Mesenchymal stem cell (in vitro differentiated cells and primary cell): ENCODE measurements around the gene CFDP1.

Source experiments
- DNase-seq: peaks from one replicate; pipeline ENCODE4 v3.0.0-alpha.2; 2013
- H2AFZ ChIP-seq: one replicate; pipeline ENCODE4 v1.6.1; 2013; ENCODE audit warnings: low read depth, mild to moderate bottlenecking, control low read depth, inconsistent platforms, low read length, moderate library complexity
- H2AK5ac ChIP-seq: 2 replicates; pipeline ENCODE4 v1.6.1; 2013; ENCODE audit warnings: low read length, moderate library complexity, mild to moderate bottlenecking, inconsistent platforms; ENCODE audit not compliant: severe bottlenecking
- H2BK120ac ChIP-seq: one replicate; pipeline ENCODE4 v1.6.1; 2013; ENCODE audit warnings: low read depth, mild to moderate bottlenecking, inconsistent platforms, low read length, moderate library complexity
- H2BK12ac ChIP-seq, 2 experiments: one replicate each; pipeline ENCODE4 v1.6.1; 2013; ENCODE audit warnings: inconsistent platforms in 2 of 2, low read length in 2 of 2, mild to moderate bottlenecking in 2 of 2, moderate library complexity in 2 of 2, control low read depth in 1 of 2
- H2BK15ac ChIP-seq: one replicate; pipeline ENCODE4 v1.6.1; 2013; ENCODE audit warnings: mild to moderate bottlenecking, low read depth, inconsistent platforms; ENCODE audit not compliant: poor library complexity, severe bottlenecking
- H2BK5ac ChIP-seq: 2 replicates; pipeline ENCODE4 v1.6.1; 2013; ENCODE audit warnings: low read depth, mild to moderate bottlenecking, low read length, control low read depth, inconsistent platforms; ENCODE audit not compliant: poor library complexity, severe bottlenecking
- H3K14ac ChIP-seq, 2 experiments: one replicate each; pipeline ENCODE4 v1.6.1; 2013; ENCODE audit warnings: inconsistent platforms in 2 of 2, low read length in 2 of 2, control low read depth in 1 of 2, mild to moderate bottlenecking in 1 of 2, moderate library complexity in 1 of 2
- H3K18ac ChIP-seq, 2 experiments: one replicate each; pipeline ENCODE4 v1.6.1; 2013; ENCODE audit warnings: inconsistent platforms in 2 of 2, low read length in 2 of 2, control low read depth in 1 of 2, low read depth in 1 of 2, mild to moderate bottlenecking in 1 of 2
- H3K23ac ChIP-seq, 2 experiments: one replicate each; pipeline ENCODE4 v1.6.1; 2013; ENCODE audit warnings: inconsistent platforms in 2 of 2, low read length in 2 of 2, mild to moderate bottlenecking in 2 of 2, moderate library complexity in 2 of 2, control low read depth in 1 of 2
- H3K27ac ChIP-seq: 2 replicates; pipeline ENCODE4 v1.5.1; 2013; ENCODE audit warnings: mild to moderate bottlenecking, moderate library complexity, low read length, control low read depth, inconsistent platforms; ENCODE audit not compliant: poor library complexity, severe bottlenecking
- H3K27me3 ChIP-seq, 2 experiments: 2 replicates each; pipeline versions ENCODE4 v1.6.1 to v1.7.0; 2013; ENCODE audit warnings: low read length in 2 of 2, mild to moderate bottlenecking in 2 of 2, moderate library complexity in 2 of 2, control low read depth in 1 of 2, inconsistent platforms in 1 of 2; ENCODE audit not compliant: control insufficient read depth in 1 of 2, insufficient read depth in 1 of 2
- H3K36me3 ChIP-seq, 2 experiments: 2 replicates each; pipeline versions ENCODE4 v1.6.1 to v1.7.0; 2013; ENCODE audit warnings: low read length in 2 of 2, control low read depth in 1 of 2, inconsistent platforms in 1 of 2, low read depth in 1 of 2, mild to moderate bottlenecking in 1 of 2; ENCODE audit not compliant: insufficient read depth in 2 of 2, control insufficient read depth in 1 of 2
- H3K4ac ChIP-seq, 2 experiments: one replicate each; pipeline ENCODE4 v1.6.1; 2013; ENCODE audit warnings: inconsistent platforms in 2 of 2, low read length in 2 of 2, mild to moderate bottlenecking in 2 of 2, moderate library complexity in 2 of 2, control low read depth in 1 of 2, low read depth in 1 of 2
- H3K4me1 ChIP-seq: 2 replicates; pipeline ENCODE4 v1.6.1; 2013; ENCODE audit warnings: low read depth, low read length, control low read depth; ENCODE audit not compliant: control insufficient read depth, insufficient read depth
- H3K4me2 ChIP-seq: 2 replicates; pipeline ENCODE4 v1.6.1; 2013; ENCODE audit warnings: low read length, mild to moderate bottlenecking, inconsistent platforms; ENCODE audit not compliant: poor library complexity, severe bottlenecking
- H3K4me3 ChIP-seq, 2 experiments: 2 replicates each; pipeline versions ENCODE4 v1.5.1 to v1.7.0; 2013; ENCODE audit warnings: low read length in 2 of 2, mild to moderate bottlenecking in 2 of 2, control low read depth in 1 of 2, low read depth in 1 of 2; ENCODE audit not compliant: insufficient read depth in 1 of 2
- H3K79me1 ChIP-seq: replicated peaks from 2 replicates; pipeline ENCODE4 v1.6.1; 2013; ENCODE audit warnings: mild to moderate bottlenecking, control low read depth, low read length, inconsistent platforms; ENCODE audit not compliant: poor library complexity, severe bottlenecking
- H3K9ac ChIP-seq: 2 replicates; pipeline ENCODE4 v1.7.0; 2013; ENCODE audit warnings: mild to moderate bottlenecking, low read length, moderate library complexity
- H3K9me3 ChIP-seq: 2 replicates; pipeline ENCODE4 v1.7.0; 2013; ENCODE audit warnings: mild to moderate bottlenecking, low read length; ENCODE audit not compliant: control insufficient read depth
- H4K8ac ChIP-seq: one replicate; pipeline ENCODE4 v1.6.1; 2013; ENCODE audit warnings: inconsistent platforms, mild to moderate bottlenecking, low read length, moderate library complexity
- H4K91ac ChIP-seq: one replicate; pipeline ENCODE4 v1.6.1; 2013; ENCODE audit warnings: mild to moderate bottlenecking, low read length, inconsistent platforms
- WGBS: methylation state at CpG from one replicate; pipeline ENCODE4 v1.1.7; 2013; ENCODE audit warnings: mixed read lengths; 5-methylcytosine and 5-hydroxymethylcytosine counted together

CFDP1 gene

GRCh38 chr16:75336521-75336920 lies 96.8 kb downstream of the CFDP1 start:
- 97% methylated on average over 1 of the region's 2 CpGs for WGBS
- peaks cover 0 to 9% of the 10 kb centered on the region in 2 experiments for H3K36me3 ChIP-seq
- no peak overlapping the region for H4K91ac ChIP-seq
- peaks cover 23% of the 10 kb centered on the region for H3K79me1 ChIP-seq
- H4K8ac ChIP-seq = no peak overlapping the region
- no peak for DNase-seq
- H2AFZ ChIP-seq = no peak overlapping the region
- H3K9ac ChIP-seq = no peak overlapping the region
- H2AK5ac ChIP-seq = peak overlapping the region; percentile 47
- H3K14ac ChIP-seq = no peak overlapping the region
- H3K4ac ChIP-seq = no peak overlapping the region
- no peak overlapping the region for H3K4me3 ChIP-seq
- H3K9me3 ChIP-seq = no peaks in the 10 kb centered on the region
- H3K18ac ChIP-seq = no peak overlapping the region
- no peak overlapping the region for H2BK5ac ChIP-seq
- no peak overlapping the region for H2BK12ac ChIP-seq
- H3K27ac ChIP-seq = no peak overlapping the region
- H3K27me3 ChIP-seq = no peaks in the 10 kb centered on the region
- no peak overlapping the region for H3K23ac ChIP-seq
- H2BK120ac ChIP-seq = no peak overlapping the region
- H3K4me2 ChIP-seq = no peak overlapping the region
- H3K4me1 ChIP-seq = peaks cover 9% of the 10 kb centered on the region
- H2BK15ac ChIP-seq = no peak overlapping the region

- no peak overlapping the region for H2AFZ ChIP-seq
- H3K14ac ChIP-seq = no peak overlapping the region
- H2BK15ac ChIP-seq = no peak overlapping the region
- no peak overlapping the region for H3K4ac ChIP-seq
- no peak overlapping the region for H3K4me2 ChIP-seq
- no CpG with 5 or more reads among the region's 2 CpGs for WGBS
- DNase-seq = no peak
- H3K4me1 ChIP-seq = peaks cover 7% of the 10 kb centered on the region
- H3K27ac ChIP-seq = no peak overlapping the region
- H3K23ac ChIP-seq = no peak overlapping the region
- no peak overlapping the region for H2BK120ac ChIP-seq
- no peak overlapping the region for H4K91ac ChIP-seq
- no peaks in the 10 kb centered on the region for H3K36me3 ChIP-seq
- no peak overlapping the region for H3K9ac ChIP-seq
- peaks cover 25% of the 10 kb centered on the region for H3K79me1 ChIP-seq
- H2BK5ac ChIP-seq = no peak overlapping the region
- H3K18ac ChIP-seq = no peak overlapping the region
- H3K9me3 ChIP-seq = no peaks in the 10 kb centered on the region
- H2AK5ac ChIP-seq = no peak overlapping the region
- peak overlapping the region in 1 of 2 experiments; percentile 18 for H2BK12ac ChIP-seq
- H4K8ac ChIP-seq = no peak overlapping the region
- H3K27me3 ChIP-seq = no peaks in the 10 kb centered on the region
- no peak overlapping the region for H3K4me3 ChIP-seq
Observed at GRCh38 chr16:75333721-75334163, 99.6 kb downstream of the CFDP1 start.

- H3K27me3 ChIP-seq = no peaks in the 10 kb centered on the region
- peaks cover 6% of the 10 kb centered on the region for H3K4me1 ChIP-seq
- no peak overlapping the region for H2AK5ac ChIP-seq
- no peak overlapping the region for H3K23ac ChIP-seq
- H3K27ac ChIP-seq = no peak overlapping the region
- no peak overlapping the region for H4K91ac ChIP-seq
- H3K9ac ChIP-seq = no peak overlapping the region
- no peak overlapping the region for H2BK15ac ChIP-seq
- no peak overlapping the region for H3K18ac ChIP-seq
- no peak overlapping the region for H2AFZ ChIP-seq
- H3K4me2 ChIP-seq = no peak overlapping the region
- peaks cover 23% of the 10 kb centered on the region for H3K79me1 ChIP-seq
- H3K14ac ChIP-seq = no peak overlapping the region
- no peak overlapping the region for H2BK5ac ChIP-seq
- H3K4ac ChIP-seq = no peak overlapping the region
- no peak overlapping the region for H4K8ac ChIP-seq
- no peak overlapping the region for H2BK12ac ChIP-seq
- DNase-seq = no peak
- peaks cover 0 to 6% of the 10 kb centered on the region in 2 experiments for H3K36me3 ChIP-seq
- H2BK120ac ChIP-seq = no peak overlapping the region
- no peaks in the 10 kb centered on the region for H3K9me3 ChIP-seq
- H3K4me3 ChIP-seq = no peak overlapping the region
- WGBS = 93% methylated on average over 4 of the region's 4 CpGs
Observed at GRCh38 chr16:75329943-75330342, 103.4 kb downstream of the CFDP1 start.

GRCh38 chr16:75326333-75326732 lies 107.0 kb downstream of the CFDP1 start:
- Histone ChIP-seq H3K23ac (no peak overlapping the region), H2BK120ac (no peak overlapping the region), H3K18ac (peak overlapping the region; percentile 14 to 57), H4K91ac (peak overlapping the region; percentile 70), H2BK12ac (peak overlapping the region; percentile 63 to 78), H3K4me3 (no peak overlapping the region), H2AFZ (no peak overlapping the region), H3K79me1 (peaks cover 20% of the 10 kb centered on the region), H3K4ac (peak overlapping the region in 1 of 2 experiments; percentile 49), H3K27ac (no peak overlapping the region), H3K27me3 (no peaks in the 10 kb centered on the region), H3K9ac (no peak overlapping the region), H3K9me3 (no peaks in the 10 kb centered on the region), H3K14ac (no peak overlapping the region), H3K4me1 (peaks cover 8% of the 10 kb centered on the region), H2BK15ac (no peak overlapping the region), H2BK5ac (no peak overlapping the region), H4K8ac (no peak overlapping the region), H3K36me3 (peaks cover 0 to 6% of the 10 kb centered on the region in 2 experiments), H2AK5ac (peak overlapping the region; percentile 95), H3K4me2 (no peak overlapping the region)
- no peak for DNase-seq
- WGBS = 83% methylated on average over 5 of the region's 5 CpGs
